Right atrium auricular region (tissue), 2 donors: ENCODE measurements around the gene SLC35E4. TPM values are rescaled to one million over a fixed set of nuclear protein-coding genes. Genes with fewer than 3 reads are reported as not detected.

Experiments
- DNase-seq: peaks from one replicate; pipeline ENCODE4 v3.0.0-alpha.2; 2019; ENCODE audit warnings: low spot score
- H3K27ac ChIP-seq, 2 donors: fragments of 200-600 bp; sonication (generic); 1 replicate in 1 of 2; 2 replicates in 1 of 2; pipeline ENCODE4 v1.5.1; 2016 to 2019
- H3K27me3 ChIP-seq, 2 donors: fragments of 200-600 bp; sonication (generic); one replicate each; pipeline versions ENCODE4 v1.5.1 to v1.6.0; 2017 to 2019
- H3K36me3 ChIP-seq: fragments of 200-600 bp; sonication (generic); one replicate; pipeline ENCODE4 v1.5.1; 2016
- H3K4me1 ChIP-seq, 2 donors: fragments of 200-600 bp; sonication (generic); one replicate each; pipeline versions ENCODE4 v1.5.1 to v1.6.0; 2017 to 2019
- H3K4me3 ChIP-seq, 2 donors: fragments of 200-600 bp; sonication (generic); 1 replicate in 1 of 2; 2 replicates in 1 of 2; pipeline ENCODE4 v1.5.1; 2017 to 2019; ENCODE audit warnings: mild to moderate bottlenecking in 1 of 2, moderate library complexity in 1 of 2
- H3K9me3 ChIP-seq, 2 donors: fragments of 200-600 bp; sonication (generic); one replicate each; pipeline ENCODE4 v1.5.1; 2019
- total RNA-seq, 2 donors: library from RNA; depleted of rRNA; stranded (reverse); fragments of >200 nt; gene quantifications; one replicate each; pipeline ENCODE4 v1.1.0, GENCODE V29; 2016
- TF ChIP-seq, protein P1 (sequence below), 2 donors: fragments of 200-600 bp; sonication (generic); IDR thresholded peaks; one replicate each; pipeline ENCODE4 v1.5.1; 2019; ENCODE audit warnings: antibody characterized with exemption in 2 of 2

Gene SLC35E4
- total RNA-seq, 2 donors from 2014 or later = 4.0 to 9.1 TPM

DNA sequence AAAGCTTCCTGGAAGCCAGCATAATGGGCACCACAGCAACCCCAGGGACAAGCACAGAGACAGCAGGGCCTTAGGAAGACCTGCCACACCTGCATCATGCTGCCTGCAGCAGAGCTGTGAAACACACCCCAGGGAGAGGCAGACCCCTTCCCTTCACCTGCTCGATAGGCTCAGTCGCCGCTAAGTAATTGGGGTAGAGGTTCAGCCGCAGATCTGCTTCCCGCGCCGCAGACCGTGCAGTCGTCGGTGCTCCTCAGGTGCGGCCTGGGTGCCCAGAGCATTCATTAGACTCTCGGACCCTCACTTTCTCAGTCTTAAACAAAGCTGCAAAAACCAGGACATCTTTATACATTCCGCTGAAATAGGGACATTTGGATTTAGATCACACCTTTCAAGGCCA is 29.2 kb downstream of the SLC35E4 start:
- H3K4me1 ChIP-seq = peaks cover 0 to 15% of the 10 kb centered on the region in 2 donors
- no peaks in the 10 kb centered on the region for H3K9me3 ChIP-seq
- no peaks in the 10 kb centered on the region for H3K27me3 ChIP-seq
- TF ChIP-seq, protein P1, sequence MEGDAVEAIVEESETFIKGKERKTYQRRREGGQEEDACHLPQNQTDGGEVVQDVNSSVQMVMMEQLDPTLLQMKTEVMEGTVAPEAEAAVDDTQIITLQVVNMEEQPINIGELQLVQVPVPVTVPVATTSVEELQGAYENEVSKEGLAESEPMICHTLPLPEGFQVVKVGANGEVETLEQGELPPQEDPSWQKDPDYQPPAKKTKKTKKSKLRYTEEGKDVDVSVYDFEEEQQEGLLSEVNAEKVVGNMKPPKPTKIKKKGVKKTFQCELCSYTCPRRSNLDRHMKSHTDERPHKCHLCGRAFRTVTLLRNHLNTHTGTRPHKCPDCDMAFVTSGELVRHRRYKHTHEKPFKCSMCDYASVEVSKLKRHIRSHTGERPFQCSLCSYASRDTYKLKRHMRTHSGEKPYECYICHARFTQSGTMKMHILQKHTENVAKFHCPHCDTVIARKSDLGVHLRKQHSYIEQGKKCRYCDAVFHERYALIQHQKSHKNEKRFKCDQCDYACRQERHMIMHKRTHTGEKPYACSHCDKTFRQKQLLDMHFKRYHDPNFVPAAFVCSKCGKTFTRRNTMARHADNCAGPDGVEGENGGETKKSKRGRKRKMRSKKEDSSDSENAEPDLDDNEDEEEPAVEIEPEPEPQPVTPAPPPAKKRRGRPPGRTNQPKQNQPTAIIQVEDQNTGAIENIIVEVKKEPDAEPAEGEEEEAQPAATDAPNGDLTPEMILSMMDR (IDR thresholded peaks at IDR 0.05) = no peak
- no peak for DNase-seq
- H3K4me3 ChIP-seq = no peak overlapping the region
- H3K36me3 ChIP-seq = peaks cover 6% of the 10 kb centered on the region
- H3K27ac ChIP-seq = no peak overlapping the region

DNA sequence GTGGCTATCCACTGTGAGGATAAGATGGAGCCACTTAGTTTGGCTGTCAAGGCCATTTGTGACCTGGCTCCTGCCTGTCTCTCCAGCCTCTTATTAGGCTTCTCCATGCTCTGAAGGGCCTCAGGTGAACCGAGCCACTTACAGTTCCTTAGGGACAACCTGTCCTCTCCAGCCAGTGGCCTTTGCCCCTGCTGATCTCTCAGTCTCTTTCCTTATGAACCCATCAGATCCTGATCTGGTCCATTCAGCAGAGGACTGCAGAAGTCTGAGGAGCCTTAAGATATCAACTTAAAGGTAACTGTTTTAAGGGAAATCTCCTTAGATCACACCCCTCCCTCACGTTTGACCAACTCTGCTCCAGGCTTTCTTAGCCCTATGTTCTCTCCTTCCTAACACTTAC is 29.7 kb downstream of the SLC35E4 start:
- DNase-seq = no peak
- Histone ChIP-seq H3K27me3 (no peaks in the 10 kb centered on the region), H3K27ac (no peak overlapping the region), H3K36me3 (peaks cover 6% of the 10 kb centered on the region), H3K4me3 (no peak overlapping the region), H3K9me3 (no peaks in the 10 kb centered on the region), H3K4me1 (peaks cover 0 to 15% of the 10 kb centered on the region in 2 donors)
- TF ChIP-seq, protein P1 (IDR thresholded peaks at IDR 0.05) = no peak

DNA sequence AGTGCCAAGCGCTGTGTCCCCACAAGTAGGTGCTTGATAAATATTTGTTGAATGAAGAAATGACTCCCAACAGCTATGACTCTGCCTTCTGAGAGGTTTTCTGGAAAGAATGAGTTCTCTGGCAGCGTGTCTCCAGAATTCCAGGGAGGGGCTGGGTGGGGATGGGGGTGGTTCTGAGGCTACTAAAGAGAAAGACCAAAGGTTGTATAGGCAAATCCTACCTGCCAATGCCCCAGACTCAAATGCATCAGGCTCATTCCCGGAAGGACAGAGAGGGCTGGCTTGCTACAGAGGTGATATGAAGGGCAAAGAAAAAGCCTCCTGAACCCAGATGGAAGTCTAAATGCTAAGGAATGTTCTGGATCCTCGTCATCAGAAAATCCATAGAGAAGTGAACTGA is 30.2 kb downstream of the SLC35E4 start:
- peaks cover 0 to 15% of the 10 kb centered on the region in 2 donors for H3K4me1 ChIP-seq
- peaks cover 6% of the 10 kb centered on the region for H3K36me3 ChIP-seq
- H3K27ac ChIP-seq = no peak overlapping the region
- no peak overlapping the region for H3K4me3 ChIP-seq
- no peaks in the 10 kb centered on the region for H3K9me3 ChIP-seq
- no peak for DNase-seq
- TF ChIP-seq, protein P1 (IDR thresholded peaks at IDR 0.05) = no peak
- H3K27me3 ChIP-seq = no peaks in the 10 kb centered on the region

DNA sequence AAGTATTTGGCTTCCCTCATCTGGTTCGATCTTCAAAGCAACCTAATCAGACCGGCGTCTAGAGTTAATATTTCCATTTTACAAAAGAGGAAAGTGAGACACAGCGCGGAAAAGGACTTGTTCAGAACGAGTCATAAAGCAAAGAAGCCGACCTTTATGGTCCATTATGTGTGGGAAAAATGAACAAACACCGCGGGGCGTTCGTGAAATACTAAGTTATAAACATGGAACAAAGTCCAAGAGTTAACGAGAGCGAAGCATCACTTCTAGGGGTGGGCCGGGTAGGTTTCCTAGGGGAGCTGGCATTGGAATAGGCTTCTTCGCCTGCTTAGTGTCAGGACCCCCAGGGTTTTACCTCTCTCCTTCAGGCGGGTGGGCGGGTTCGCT is 31.5 kb downstream of the SLC35E4 start:
- Histone ChIP-seq H3K27me3 (no peaks in the 10 kb centered on the region), H3K36me3 (peaks cover 6% of the 10 kb centered on the region), H3K27ac (peak overlapping the region; percentile 30 to 70), H3K4me3 (peak overlapping the region; percentile 59 to 90), H3K4me1 (peaks cover 0 to 15% of the 10 kb centered on the region in 2 donors), H3K9me3 (no peaks in the 10 kb centered on the region)
- no peak for DNase-seq
- TF ChIP-seq, protein P1 (IDR thresholded peaks at IDR 0.05) = no peak

DNA sequence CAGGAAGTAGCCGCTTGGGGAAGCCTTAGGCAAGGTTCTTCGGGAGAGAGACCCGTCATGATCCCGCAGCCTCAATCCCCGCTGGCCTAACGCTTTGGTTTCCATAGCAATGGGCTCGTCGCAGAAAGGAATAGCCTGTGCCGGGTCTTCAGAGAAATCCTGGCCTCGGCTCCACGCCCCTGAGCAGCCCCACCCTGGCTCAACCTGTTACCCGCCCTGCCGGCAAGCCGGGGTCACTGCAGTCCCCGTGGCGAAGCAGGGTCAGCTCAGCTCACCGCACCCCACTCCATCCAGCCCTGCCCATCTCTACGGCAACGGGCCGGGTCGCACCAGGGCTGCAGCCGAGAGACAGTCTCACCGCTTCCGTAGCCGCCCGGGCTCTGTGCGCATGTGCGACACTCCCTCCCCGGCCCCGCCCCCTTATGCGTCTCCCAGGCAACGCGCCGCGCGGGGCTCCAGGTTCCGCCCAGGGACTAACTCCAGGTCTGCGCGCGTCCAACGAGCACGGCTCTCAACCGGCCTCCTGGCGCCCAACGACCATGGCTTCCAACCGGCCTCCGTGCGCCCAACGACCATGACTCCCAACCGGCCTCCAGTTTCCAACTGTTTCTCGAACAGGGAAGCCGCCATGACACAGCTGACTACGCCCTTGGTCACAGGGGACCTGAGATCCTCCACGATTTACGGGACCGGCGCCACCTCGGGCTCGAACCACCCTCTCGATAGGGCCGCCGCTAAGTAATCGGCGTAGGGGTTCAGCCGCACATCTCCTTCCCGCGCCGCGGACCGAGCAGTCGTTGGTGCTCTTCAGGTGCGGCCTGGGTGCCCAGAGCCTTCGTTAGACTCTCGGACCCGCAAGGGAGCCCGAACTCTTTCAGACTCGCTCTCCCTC is 32.2 kb downstream of the SLC35E4 start, which contains the start of gene DUSP18:
TSS of gene DUSP18 (minus strand) at position 382 of the 892 bp plus-strand sequence. CDS start 3,872 bp downstream, outside the sequence.
- H3K4me3 ChIP-seq = peak within 1 kb of the TSS; percentile 59 to 90
- H3K9me3 ChIP-seq = no peaks in the 10 kb centered on the region
- H3K27ac ChIP-seq = peak within 1 kb of the TSS; percentile 30 to 70
- H3K4me1 ChIP-seq = peaks cover 0 to 15% of the 10 kb centered on the region in 2 donors
- TF ChIP-seq, protein P1 (IDR thresholded peaks at IDR 0.05) = peak; percentile 14 to 44
- peaks cover 6% of the 10 kb centered on the region for H3K36me3 ChIP-seq
- H3K27me3 ChIP-seq = no peaks in the 10 kb centered on the region
- DNase-seq = peak; percentile 95
